GM12801 (cell line): Measurements from ENCODE around the gene HSPA8.

Source experiments
- CTCF ChIP-seq: IDR thresholded peaks from one replicate; pipeline ENCODE4 v1.5.1; 2011; ENCODE audit warnings: control low read depth; ENCODE audit not compliant: insufficient read length; ENCODE audit errors: extremely low read depth

Gene HSPA8

DNA sequence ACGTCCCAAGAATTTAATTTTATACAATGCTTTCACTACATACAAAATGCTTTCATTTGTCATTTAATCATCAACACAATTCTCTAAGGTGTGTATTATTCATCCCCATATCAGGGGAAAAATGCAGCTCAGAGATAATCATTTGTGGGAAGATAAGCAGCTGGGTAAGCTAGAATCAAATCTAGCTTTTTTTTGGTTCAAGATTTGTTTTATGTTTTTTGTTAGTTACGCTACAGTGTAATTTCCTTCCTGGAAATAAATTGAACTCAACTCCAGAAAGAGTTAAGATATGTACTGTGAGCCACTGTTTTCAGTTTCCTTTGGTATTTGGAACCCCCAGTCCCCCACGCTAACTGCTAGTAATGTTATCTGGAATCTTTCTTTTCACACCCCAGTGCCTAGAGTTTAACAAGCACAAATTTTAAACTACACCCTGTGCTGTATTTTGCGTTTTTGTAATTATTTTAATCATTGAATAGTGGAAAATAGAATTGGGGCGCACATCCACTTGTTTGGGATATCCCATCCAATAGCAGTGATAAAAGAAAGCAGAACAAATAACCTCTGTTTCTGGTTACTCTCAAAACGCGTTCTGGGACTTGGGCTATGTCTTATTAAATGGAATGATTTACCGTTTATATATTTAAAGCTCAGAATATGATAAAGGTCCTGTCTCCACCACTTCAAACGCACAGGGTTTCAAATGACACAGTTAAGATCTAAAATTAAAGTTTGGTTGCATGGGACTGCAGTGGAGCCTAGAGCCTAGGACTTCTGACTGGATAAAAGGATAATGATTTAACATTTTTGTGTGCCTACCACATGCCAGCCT is 2.1 kb upstream of the HSPA8 start:
- no peak for TF ChIP-seq CTCF

GRCh38 chr11:123062892-123063825 is 1.2 kb upstream of the HSPA8 start:
- TF ChIP-seq CTCF = no peak

DNA sequence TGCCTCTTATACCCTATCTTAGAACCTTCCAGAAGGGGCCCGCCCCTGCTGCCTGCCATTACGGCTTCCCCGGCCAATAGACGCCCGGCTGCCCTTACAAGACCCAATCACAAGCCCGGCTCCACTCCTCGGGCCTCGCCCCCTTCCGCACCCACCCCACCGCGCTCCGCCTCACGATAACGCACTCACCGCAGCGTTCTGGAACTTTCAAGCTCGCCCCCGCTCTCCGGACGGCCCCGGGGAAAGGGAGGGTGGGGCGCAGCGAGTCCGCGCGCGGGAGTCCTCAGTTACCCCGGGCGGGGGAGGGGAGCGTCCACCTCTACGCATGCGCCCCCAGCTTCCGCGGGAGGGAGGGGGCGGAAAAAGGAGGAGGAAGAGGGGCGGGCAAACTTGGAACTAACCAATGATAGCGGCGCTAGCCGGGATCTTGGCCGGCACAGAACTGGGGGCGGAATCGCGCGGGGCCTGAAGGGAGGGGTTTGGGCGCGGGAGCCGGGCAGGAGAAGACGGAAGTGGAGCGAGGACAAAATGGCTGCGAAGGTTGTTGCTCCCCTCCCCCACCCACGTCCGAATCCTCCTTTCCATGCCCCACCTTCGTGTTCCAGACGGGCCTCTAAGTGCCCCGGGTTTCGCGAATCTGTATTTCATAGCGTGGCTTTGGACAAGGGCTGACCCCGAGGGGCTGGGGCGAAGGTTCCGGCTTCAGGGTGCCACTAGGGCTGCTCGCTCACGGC is 389 bp upstream of the HSPA8 start:
- no peak for TF ChIP-seq CTCF

DNA sequence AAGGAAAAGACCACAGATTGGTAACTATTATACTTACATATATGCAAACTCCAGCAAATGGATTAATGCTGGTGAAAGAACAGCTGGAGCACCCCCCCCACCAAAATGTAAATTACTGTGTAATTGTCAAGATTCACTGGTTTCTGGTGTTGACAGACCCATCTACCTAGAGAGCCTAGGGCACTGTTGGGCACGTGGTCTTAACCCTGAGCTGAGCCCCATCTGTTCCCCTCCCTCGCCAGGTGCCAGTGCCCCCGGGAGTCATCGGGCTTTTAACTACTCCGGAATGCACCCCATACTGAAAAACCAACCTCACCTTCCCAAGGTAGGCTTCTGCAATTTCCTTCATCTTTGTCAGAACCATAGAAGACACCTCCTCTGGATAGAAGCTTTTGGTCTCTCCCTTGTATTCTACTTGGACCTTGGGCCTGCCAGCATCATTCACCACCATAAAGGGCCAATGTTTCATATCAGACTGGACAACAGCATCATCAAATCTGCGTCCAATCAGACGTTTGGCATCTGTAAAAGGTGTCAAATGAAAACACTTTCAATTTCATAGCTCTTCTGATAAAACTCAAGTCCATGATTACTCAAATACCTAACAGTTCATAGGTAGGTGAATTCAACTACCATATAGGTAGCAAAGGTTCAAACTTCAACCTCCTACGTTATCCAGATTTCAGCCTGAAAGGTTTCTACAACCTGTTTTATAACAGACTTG is 1.5 kb downstream of the HSPA8 start:
- TF ChIP-seq CTCF = no peak

GRCh38 chr11:123057661-123058305 is 4.2 kb downstream of the HSPA8 start:
- no peak for TF ChIP-seq CTCF

DNA sequence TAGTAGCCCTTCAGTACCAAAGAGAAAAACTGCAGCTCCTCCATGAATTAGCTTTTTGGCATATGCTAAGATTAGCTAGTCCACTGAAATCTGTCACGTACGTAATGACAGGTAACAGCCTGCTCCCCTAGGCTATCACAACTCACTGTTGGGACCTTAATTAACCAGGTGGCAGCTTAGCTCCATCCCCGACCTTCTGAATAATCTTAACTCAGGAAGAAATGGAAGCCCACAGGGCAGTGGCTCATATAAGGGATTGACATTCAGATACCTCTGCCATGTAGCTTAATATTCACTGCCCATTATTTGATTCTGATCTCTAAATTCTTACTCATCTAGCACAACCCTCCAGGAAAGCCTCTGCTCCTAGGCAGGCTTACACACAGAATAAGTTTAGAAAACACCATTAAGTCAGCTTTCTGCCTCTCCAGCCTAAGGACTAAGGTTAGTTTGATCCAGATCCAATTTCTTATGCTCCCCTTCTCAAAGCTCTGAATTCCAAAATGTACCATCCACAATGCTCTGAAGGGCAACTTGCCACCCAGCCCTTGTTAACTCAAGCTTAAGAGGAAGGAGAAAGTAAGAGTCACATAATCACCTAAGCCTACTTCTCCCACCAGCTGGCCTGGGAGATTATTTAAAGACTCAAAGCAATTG is 5.0 kb downstream of the HSPA8 start:
- TF ChIP-seq CTCF = no peak
